DMS114 treated with DMSO at 0.1 percent for 48 hours (cell line): ENCODE results near the gene PPP1R36.

ENCODE experiments used
- DNase-seq: peaks from one replicate; lab custom pipeline; 2025; ENCODE audit not compliant: unreplicated experiment; lab: John Stamatoyannopoulos, UW

The PPP1R36 gene, protein sequence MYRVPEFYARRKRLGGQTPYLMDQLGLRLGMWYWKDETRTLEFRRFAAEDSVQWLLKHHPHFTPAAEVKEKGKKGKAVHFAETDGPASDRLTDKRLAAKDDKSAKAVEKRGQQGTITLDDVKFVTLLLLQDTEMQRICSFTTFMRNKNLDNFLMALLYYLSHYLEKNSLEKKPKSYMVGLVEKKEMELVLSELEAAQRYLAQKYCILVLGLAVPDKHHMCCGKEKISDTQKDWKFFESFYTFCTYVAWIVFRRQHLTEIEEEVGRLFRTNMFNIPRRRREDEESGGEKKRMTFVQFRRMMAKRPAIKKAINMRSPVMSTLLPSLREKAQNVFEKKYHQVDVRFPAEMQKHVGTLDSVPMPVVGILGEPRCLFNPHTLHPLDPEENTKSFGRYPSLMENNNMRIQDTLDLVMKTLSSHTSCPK

DNA sequence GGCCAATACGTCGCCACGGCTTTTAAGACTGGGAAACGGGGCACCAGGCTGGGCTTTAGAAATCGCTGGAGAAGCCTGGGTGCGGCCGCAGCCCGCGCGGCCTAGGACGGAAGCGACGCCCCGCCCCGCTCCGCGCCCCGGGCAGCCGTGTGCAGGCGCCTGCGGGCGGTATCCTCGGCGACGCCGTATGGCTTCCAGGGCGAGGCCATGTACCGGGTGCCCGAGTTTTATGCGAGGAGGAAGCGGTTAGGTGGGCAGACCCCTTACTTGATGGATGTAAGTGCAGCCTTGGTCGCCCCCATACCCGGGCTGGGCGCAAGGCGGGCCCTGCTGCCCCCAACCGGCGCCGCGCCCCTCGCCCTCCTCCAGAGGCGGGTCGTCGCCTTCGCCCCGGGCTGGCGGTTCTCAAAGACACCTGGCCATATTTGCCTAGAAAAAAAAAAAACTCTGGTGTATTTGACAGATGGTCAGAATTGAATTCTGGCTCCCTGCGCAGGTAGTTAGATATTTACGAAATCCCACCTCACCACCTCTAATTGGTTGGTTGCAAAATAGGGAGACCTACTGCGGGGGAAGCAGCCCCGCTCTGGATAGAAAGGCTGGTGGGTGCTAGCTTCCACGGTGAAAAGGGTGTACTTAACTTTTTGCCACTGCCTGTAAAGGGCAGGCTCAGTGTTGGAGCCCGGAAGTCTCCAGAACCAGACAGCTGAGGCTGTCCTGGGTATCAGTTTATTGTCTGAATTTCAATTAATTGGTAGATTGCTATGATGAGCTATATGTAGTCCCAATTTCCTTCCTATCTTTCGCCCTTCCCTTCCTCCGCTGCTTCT is at the start of gene PPP1R36:
Gene PPP1R36 (plus strand): TSS at position 171 of the 830 bp plus-strand sequence. CDS start 37 bp downstream, at position 208.
- DNase-seq, result no peak

DNA sequence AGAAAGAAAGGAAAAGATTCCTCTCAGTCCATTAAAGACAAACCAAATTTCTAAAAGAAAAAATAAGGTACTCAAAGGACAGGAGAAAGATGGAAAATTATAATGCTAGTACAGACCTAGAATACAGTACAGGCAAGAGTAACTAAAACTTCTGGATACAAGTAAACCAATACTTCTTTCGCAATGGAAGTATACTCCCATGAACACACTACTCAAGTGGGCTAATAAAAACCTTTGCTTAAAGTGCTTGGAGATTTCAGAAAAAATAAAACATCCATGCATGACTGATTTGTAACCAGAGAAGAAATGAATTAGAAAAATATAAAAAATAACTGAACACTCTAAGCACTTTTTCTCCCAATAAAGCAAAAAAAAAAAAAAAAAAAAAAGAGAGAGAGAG is 49.7 kb upstream of the PPP1R36 start:
- DNase-seq, result no peak

DNA sequence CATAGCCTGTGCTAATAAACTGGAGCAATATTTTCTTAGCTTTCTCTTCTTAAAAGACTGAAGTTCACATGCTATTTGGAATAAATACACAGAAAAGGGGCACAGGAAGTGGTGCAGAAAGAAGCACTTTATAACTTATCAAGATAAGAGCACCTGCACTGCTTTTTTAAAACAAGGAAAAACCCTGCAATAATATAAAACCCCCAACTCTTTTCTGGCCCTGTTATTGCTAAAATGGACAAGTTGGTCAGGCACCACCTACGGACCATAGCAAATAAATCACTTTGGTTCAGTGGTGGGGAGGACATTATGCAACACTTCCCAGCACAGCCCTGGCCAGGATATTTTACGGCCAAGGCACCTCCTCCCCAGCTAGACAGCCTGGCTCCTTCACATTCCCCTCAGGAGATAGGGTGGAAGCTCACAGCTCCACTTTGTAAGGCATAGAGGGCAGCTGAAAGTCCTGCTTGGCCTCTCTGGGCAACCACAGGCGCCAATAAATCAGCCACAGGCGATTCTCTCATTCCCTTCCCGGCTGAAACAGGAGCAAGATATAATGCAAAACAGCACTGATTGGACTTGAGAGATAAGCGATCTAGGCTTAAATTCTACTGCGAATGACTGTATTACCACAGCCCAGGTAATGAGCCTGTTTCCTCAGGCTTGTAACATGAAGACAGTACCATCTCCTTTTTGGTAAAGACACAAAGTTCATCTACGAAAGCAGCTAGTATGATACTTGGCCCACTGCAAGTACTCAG is 48.2 kb upstream of the PPP1R36 start:
- DNase-seq, result no peak

DNA sequence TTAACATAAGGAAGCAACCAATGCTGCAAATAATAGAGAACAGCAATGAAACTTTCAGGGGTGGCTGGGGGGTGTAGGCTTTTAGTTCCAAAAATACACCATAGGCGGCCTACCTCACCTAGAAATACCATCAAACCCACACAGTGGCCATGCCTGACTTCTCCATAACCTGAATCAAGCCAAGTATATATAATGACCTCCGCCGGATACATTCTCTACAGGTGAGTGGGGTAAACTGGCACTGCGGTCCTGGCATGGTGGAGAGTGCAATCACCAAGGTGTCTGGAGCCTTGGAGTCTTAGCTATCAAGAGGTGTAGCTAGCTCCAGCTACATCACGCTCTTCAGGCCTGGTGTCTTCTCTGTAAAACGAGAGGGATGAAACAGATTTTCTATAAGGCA is 47.3 kb upstream of the PPP1R36 start:
- no peak for DNase-seq

DNA sequence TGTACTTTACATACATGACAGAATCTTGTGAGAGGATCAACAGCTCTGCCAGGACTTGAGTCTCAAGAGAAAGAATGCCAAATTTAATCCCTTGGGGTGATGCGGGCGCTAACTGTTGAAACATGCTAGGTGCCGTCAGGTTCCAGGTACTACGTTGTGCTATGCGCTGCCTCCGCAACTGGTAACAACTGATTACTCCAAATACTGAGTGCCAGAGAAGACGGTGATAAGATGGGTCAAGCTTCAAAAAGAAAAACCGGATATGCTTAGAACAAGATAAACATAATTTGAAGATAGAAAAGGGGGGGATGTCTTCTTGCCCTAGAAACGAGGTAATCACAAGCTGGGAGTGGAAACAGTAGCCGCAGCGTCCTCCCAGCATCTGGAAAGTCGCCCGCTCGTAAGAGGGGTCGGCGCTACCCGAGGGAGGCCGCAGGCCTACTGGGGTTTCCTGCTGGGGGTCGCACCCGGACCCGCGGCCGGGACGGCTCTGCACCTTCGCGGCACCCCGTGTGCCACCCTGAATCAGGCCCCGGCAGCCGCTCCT is 46.8 kb upstream of the PPP1R36 start:
- DNase-seq, result no peak

DNA sequence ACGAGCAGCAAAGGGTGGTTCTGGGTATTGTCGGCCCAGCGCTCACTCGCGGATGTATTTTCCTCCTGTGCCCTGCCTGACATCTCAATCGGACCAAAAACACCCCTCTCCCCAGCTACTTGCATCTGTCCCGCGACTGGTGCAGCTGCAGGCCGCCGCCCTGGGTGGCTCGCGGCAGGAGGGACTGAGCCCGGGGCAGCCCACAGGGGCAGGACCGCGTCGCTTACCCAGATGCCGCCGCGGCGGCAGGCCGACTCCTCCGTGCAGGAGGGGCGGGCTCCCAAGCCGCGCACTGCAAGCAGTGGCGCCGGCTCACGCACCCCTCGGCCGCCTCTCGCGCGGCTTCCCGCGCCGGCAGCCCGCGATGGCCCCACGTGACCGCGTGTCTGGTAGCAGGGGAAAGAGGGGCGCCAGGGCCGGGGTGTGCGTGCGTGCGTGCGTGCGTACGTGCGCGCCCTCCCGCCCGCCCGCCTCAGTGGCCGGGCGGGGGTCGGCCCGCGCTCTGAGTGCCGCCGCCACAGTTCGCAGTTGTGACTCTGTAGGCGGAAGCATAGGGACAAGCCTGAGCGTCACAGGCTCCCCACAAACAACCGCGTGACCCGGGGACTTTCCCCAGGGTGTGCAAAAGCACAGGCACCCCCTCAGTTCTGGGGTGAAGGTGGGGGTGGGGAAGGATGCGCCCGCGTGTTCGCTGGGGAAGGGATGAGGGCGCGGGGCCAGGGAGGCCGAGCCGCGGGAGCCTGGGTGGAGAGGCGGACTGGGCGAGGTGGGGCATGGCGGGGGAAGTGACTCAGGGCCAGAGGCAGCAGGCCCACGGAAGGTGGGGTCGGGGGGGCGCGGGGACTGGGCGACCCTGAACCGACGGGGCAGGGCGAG is 46.1 kb upstream of the PPP1R36 start, which contains the start of gene ZBTB25:
Gene ZBTB25 (minus strand): TSS at position 405 of the 876 bp plus-strand sequence. CDS start 13,305 bp downstream, outside the sequence.
- DNase-seq, result peak; percentile 78

DNA sequence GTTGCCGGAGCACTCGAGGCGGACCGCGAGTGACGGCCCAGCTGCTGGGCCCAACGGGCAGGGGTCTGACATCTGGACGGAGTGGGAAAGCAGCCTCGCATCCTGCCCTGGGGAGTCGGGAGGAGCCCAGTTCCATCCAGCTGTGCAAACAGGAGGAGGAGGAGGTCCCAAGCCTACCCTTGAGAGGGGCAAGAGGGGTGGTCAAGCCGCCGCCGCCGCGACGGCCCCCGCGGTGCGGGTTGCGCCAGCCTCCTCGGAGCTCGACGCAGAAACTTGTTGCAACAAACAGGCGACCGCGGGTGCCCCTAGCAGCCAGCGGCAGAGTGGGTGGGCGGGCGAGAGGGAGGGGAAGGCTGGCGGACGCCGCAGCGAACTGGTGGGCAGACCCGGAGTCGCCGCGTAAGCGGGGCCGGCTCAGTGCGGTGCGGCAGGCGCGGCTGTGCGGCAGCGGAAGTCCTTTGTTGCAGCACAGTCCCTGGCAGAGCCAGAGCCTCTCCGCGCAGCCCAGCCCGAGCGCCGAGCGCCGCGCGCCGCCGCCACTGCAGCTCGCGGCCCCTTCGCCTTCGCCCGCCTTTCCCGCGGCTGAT is 45.4 kb upstream of the PPP1R36 start, which contains the start of gene ZBTB1:
Gene ZBTB1 (plus strand): TSS at position 461 of the 587 bp plus-strand sequence. CDS start 16,735 bp downstream, outside the sequence.
- peak; percentile 50 for DNase-seq

DNA sequence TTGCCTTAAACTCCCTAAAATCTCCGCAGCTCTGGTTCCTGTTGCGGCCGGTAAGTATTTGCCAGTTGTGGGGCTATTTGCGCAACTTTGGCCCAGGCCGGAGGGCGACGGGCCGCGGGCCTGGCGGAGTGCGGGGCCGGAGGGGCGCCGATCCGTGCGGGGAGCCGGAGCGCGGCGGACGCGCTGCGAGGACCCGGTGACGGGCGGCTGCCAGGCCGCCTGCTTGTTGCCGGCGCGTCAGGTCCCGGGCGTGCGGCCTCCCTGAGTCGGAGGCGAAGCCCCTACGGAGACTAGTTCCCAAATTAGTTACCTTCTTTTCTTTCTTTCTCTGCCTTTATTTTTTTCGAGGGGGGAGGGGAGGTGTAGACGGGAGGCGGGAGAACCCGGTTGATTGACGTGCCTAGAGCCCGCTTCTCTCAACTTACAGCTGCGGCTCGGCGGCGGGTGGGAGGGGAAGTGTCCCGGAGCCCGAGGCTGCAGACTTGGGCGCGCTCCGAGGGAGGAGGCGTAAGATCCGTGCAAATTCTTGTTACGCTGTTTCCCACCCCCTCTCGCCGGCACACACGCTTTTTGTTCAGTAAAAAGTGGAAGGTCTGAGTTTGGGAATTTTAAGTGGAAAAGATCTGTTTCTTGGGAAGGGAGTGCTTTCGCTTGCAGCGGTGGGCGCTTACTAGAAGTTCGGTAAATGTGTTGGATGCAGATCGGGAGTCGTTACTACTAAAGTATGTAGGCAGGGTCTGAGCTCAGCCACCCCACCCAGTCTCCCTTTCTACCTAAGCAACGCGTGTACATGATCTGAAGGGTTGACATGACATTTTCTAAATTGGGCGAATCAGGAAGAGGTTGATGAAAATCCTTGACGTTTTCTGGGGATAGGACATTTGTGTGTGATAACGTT is 44.6 kb upstream of the PPP1R36 start:
- peak; percentile 78 for DNase-seq

DNA sequence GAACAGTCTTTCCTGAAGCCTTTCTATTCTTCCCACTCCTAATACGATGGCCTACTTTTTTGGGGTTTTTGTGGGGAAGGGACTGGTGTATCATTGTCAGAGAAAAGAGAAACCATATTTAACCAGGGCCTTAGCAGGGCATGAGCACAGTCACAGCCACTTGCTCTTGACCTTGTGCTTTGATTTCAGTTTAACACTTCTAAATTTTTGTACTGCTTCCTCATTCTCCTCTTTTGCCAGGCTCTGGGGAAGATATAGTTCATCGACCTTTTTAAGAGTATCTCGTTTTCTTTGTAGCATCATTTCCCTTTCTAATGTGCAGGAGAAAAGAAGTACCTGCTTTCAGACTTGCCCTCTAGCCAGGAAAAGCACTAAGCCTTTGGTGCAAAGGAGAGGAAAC is 43.0 kb upstream of the PPP1R36 start:
- DNase-seq, result no peak

DNA sequence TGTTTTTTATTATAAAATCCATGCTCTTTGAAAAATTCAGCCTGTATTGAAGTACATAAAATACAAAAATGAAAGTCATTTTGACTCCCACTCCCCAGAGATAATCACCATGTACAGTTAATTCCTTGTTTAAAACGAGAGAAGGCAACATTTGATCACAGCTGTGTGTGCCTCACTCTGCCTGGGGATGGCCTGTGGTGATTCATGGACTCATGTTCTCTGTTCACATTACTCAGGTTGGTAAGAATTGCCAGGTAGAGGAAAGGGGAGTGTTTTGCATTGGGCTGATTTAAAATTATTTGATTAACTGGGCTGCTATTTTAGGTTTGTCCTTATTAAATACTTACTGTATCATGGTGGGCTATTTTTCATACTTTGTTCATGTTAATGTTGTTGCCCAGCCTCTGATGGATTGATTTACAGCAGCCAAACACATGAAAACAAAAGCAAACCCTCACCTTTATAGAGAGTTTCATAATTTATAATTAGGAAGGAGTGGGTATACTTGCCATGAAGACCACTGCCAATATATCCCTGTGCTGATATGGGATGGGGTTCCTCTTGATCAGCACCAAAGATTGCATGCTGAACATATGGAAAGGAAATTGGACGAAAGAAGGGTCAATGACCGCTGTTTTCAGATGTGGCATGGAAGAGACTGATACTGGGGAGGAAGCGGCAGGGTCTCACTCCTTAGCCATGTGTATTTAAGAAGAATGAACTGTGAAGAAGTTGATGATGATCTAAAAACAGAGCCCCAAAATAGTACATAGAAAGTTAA is 42.2 kb upstream of the PPP1R36 start:
- no peak for DNase-seq

DNA sequence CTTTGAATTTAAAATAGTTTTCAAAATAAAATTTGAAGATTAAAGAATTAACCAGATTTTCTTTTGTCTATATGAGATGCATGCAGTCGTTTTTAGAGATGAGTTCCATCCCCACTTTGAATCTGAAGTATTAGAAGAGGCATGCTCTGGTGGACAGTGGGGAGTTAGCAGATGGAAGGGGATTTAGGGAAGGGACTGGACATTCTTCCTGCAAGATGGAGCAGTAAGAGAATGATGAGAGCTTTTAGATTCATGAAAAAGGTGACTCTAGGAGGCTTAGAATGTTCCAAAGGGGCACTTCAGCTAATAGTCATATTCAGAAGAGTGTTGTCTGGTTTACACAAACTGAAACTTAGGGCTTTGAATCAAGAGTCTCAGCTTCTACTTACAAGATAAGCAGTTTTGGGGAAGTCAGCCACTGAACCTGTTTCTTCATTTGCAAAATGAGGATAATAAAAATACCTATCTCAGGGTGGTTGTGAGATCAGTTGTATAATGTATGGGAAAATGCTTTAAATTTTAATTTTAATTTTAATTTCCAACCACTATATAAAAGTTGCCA is 41.5 kb upstream of the PPP1R36 start:
- DNase-seq, result no peak

DNA sequence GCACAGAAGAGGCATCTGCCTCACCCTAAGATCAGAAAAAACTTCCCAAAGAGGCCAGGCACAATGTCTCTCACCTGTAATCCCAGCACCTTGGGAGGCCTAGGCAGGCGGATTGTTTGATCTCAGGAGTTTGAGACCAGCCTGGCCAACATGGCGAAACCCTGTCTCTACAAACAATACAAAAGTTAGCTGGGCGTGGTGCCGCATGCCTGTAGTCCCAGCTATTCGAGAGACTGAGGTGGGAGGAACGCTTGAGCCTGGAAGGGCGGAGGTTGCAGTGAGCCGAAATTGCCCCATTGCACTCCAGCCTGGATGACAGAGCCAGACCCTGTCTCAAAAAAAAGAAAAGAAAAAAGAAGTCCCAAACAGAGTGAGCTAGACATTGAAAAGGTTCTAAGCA is 40.7 kb upstream of the PPP1R36 start:
- DNase-seq, result no peak

DNA sequence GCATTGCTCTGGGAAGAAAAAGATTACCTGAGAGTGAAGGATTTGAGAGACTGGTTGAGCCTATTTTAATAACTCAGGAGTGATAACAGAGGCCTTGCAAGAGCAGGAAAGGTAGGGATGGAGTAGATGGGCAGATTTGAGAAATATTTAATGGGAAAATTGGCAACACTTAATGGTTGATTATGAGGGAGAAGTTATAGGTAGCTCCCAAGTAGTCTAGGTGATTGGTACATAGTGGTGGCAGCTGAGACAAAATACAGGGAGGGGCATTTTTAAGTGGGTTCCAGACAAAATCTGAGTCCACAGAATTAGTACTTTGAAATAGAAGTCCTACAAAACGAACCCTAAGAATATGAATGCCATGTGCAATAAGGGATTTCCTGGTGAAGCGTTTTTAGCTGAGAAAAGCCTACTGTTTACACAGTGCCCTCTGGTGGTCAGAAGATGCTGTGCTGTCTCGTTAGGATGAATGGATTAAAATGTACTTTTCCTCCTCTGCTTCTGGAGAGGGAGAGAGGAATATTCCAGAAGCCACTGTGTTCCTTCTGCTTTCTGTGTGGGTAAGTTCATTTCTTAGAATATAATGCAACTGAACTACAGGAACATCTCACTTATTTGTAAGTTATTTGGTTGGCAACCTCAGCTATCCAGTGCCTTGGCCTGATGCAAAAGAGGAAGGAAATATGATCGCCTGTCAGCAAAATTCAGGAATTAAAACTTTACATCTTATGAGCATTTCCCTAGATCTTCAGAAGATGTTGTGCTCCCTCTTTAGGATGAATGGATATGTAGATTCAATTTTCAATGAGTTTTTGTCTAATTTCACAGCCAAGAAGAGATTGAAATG is 38.7 kb upstream of the PPP1R36 start:
- DNase-seq, result peak; percentile 58

DNA sequence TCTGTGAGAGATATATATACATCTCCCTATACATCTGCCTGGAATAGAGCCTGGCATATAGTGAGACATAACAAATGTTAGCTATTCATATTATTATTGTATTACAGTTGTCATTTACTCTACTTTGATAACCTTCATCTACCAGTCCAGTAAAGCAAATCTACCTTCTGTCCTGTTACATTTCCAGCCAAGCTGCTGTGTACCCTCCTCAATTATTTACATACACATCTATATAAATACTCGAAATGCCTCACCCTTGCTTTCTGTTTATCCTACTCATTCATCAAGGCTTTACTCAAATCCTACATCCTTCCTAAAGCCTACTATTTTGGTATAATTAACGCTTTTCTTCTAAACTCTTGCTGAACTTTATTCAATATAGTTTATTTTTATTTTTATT is 36.5 kb upstream of the PPP1R36 start:
- no peak for DNase-seq

DNA sequence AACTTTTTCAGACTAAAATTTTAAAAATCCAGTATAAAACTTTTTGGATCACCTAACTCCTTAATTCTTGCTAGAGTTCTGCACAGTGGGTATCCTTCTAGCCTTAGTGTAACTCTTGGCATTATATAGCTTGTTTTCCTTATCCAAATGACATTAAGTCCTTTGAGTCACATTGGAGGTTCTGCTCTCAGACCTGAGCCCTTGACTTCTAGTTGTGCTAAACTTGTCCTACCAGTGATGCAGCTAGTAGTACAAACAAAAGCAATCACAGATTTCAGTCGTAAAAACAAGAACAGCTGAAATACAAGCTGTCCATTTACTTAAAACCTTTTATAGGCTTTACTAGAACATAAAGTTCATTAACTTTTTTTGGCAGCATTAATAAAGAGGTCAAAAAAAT is 34.7 kb upstream of the PPP1R36 start:
- no peak for DNase-seq

DNA sequence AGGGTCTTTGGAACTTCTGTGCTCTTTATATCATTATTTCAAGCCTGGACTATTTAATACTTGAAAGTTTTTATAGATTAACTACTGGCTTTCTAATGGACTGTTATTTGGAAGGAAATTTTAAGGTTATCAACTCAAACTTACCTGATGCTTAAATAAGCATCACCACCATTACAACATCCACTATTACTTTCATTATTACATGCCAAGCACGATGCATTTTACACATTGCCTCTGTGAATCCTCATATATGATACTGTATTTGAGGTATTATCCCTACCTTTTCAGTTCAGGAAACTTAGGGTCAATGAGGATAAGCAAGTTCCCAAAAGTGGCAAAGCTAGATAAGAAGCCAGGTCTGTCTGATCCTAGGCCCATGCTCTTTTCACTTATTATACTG is 32.8 kb upstream of the PPP1R36 start:
- DNase-seq, result no peak
